ENCODE results near the gene ADISSP.

- no peak for TF ChIP-seq CTCF (IDR thresholded peaks at IDR 0.05)
- no peak for TF ChIP-seq ZFX (IDR thresholded peaks at IDR 0.05; ENCODE audit: borderline replicate concordance)
Measured at GRCh38 chr20:3812975-3813847, 45.7 kb upstream of the ADISSP start.
